Stomach (tissue), 4 donors: ENCODE measurements around the gene COL8A2.

Experiments
- EP300 ChIP-seq: sonication (generic); formaldehyde crosslinking; IDR thresholded peaks from one replicate; pipeline ENCODE4 v1.6.1; 2017; ENCODE audit warnings: antibody characterized with exemption
- POLR2A ChIP-seq, 4 donors: fragments of 450-650 bp; IDR thresholded peaks; one replicate each; pipeline ENCODE4 v1.6.1; 2016; ENCODE audit warnings: antibody characterized with exemption in 4 of 4, control low read depth in 2 of 4, mild to moderate bottlenecking in 1 of 4, moderate library complexity in 1 of 4
- POLR2AphosphoS5 ChIP-seq, 3 donors: sonication (generic); formaldehyde crosslinking; IDR thresholded peaks; one replicate each; pipeline ENCODE4 v1.6.1; 2016; ENCODE audit warnings: antibody characterized with exemption in 3 of 3
- TF ChIP-seq, protein P1 (sequence below), 7 experiments: fragments of 450-650 bp in 4 of 7; fragments of 200-600 bp in 3 of 7; sonication (generic) in 3 of 7; IDR thresholded peaks; one replicate each; pipeline ENCODE4 v1.5.1; 2016 to 2019; ENCODE audit warnings: antibody characterized with exemption in 7 of 7, control low read depth in 2 of 7, mild to moderate bottlenecking in 1 of 7

DNA sequence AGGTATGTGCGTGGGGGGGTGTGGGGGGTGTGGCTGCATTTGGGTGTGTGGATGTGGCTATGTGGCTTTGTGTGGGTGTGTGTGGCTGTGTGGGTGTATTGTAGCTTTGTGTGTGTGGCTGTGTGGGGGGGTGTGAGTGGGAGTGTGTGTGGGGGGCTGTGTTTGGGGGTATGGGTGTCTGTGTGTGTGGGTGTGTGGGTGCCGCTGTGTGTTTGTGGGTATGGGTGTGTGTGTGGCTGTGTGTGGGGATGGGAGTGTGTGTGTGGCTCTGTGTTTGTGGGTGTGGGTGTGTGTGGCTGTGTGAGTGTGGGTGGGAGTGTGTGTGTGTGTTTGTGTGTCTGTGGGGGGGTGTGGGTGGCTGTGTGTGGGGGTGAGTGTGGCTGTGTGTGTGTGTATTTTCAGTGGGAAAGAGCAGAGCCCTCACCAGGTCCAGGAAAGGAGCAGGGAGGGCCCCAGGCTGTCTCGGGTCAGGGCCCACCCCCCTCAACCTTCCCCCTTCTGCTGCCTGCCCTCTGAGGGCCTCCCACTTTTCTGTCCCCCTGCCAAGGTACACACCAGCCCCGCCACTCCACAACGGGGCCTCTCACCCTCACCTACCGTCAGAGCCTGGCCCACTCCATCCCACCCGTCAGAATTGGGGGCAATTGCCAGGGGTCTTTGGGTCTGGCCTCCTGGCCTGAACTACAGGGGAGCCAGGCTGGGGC lies 1.9 kb upstream of the COL8A2 start:
- TF ChIP-seq, protein P1, sequence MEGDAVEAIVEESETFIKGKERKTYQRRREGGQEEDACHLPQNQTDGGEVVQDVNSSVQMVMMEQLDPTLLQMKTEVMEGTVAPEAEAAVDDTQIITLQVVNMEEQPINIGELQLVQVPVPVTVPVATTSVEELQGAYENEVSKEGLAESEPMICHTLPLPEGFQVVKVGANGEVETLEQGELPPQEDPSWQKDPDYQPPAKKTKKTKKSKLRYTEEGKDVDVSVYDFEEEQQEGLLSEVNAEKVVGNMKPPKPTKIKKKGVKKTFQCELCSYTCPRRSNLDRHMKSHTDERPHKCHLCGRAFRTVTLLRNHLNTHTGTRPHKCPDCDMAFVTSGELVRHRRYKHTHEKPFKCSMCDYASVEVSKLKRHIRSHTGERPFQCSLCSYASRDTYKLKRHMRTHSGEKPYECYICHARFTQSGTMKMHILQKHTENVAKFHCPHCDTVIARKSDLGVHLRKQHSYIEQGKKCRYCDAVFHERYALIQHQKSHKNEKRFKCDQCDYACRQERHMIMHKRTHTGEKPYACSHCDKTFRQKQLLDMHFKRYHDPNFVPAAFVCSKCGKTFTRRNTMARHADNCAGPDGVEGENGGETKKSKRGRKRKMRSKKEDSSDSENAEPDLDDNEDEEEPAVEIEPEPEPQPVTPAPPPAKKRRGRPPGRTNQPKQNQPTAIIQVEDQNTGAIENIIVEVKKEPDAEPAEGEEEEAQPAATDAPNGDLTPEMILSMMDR (IDR thresholded peaks at IDR 0.05), result no peak
- no peak for TF ChIP-seq POLR2A (IDR thresholded peaks at IDR 0.05)
- TF ChIP-seq EP300, result no peak
- no peak for TF ChIP-seq POLR2AphosphoS5 (IDR thresholded peaks at IDR 0.05)
